Fibroblast of pulmonary artery (primary cell): ENCODE data around the gene DAAM2.

ENCODE experiments used
- DNase-seq: peaks from one replicate; pipeline ENCODE4 v3.0.0-alpha.2; 2010; ENCODE audit warnings: low read depth
- H3K4me3 ChIP-seq: replicated peaks from 2 replicates; pipeline ENCODE4 v1.5.1; 2011; ENCODE audit warnings: low read depth, mild to moderate bottlenecking, control low read depth, low read length, moderate library complexity
- CTCF ChIP-seq: IDR thresholded peaks from 2 replicates; pipeline ENCODE4 v1.5.1; 2011; ENCODE audit warnings: mild to moderate bottlenecking, control low read depth, low read length, inconsistent platforms; ENCODE audit errors: missing control alignments

The DAAM2 gene

GRCh38 chr6:39941138-39941537 is 149.0 kb downstream of the DAAM2 start:
- DNase-seq, result no peak
- no peak for TF ChIP-seq CTCF
- no peak overlapping the region for H3K4me3 ChIP-seq

- no peak overlapping the region for H3K4me3 ChIP-seq
- DNase-seq, result no peak
- TF ChIP-seq CTCF, result no peak
Observed at GRCh38 chr6:39941820-39942219, 149.6 kb downstream of the DAAM2 start.

- H3K4me3 ChIP-seq, result no peak overlapping the region
- TF ChIP-seq CTCF, result no peak
- DNase-seq, result no peak
Observed at GRCh38 chr6:39942903-39943580, 150.9 kb downstream of the DAAM2 start.

- no peak for TF ChIP-seq CTCF
- no peak overlapping the region for H3K4me3 ChIP-seq
- no peak for DNase-seq
Observed at GRCh38 chr6:39945626-39946025, 153.4 kb downstream of the DAAM2 start.

GRCh38 chr6:39947611-39948068 is 155.5 kb downstream of the DAAM2 start:
- TF ChIP-seq CTCF, result no peak
- no peak for DNase-seq
- no peak overlapping the region for H3K4me3 ChIP-seq

GRCh38 chr6:39948199-39948791 is 156.1 kb downstream of the DAAM2 start:
- no peak overlapping the region for H3K4me3 ChIP-seq
- no peak for DNase-seq
- TF ChIP-seq CTCF, result no peak
